ENCODE data around the gene LIPT1.
"Not testable (repeated sequence)": the region's sequence is repeated elsewhere in the genome, so short reads cannot be mapped to it uniquely, and the experiment has no call there.

The LIPT1 gene

GRCh38 chr2:99171377-99172140 is 16.8 kb downstream of the LIPT1 start:
- no peak for DNase-seq (ENCODE audit: low read depth in 2 of 2)

- peak; percentile 78 for DNase-seq (ENCODE audit: low read depth in 2 of 2)
These were observed 26.2 kb downstream of the LIPT1 start, which contains the start of the genes MITD1 and MRPL30 for GRCh38 chr2:99180755-99181623. MITD1 (minus strand) TSS chr2:99181058; CDS start chr2:99180981, 77 bp downstream. MRPL30 (plus strand) TSS chr2:99181184; CDS start chr2:99186204, 5,020 bp downstream.

GRCh38 chr2:99181624-99182000 is 26.8 kb downstream of the LIPT1 start:
- no peak for DNase-seq (ENCODE audit: low read depth in 2 of 2)

- no peak for DNase-seq (ENCODE audit: low read depth in 2 of 2)
These were observed 28.3 kb downstream of the LIPT1 start for GRCh38 chr2:99183025-99183424.

GRCh38 chr2:99184811-99185210 is 30.0 kb downstream of the LIPT1 start:
- DNase-seq (ENCODE audit: low read depth in 2 of 2): no peak

GRCh38 chr2:99187011-99187410 is 32.2 kb downstream of the LIPT1 start:
- DNase-seq (ENCODE audit: low read depth in 2 of 2): no peak

- DNase-seq (ENCODE audit: low read depth in 2 of 2): no peak
These were observed 33.6 kb downstream of the LIPT1 start for GRCh38 chr2:99188357-99188756.

- no peak for DNase-seq (ENCODE audit: low read depth in 2 of 2)
These were observed 35.8 kb downstream of the LIPT1 start for GRCh38 chr2:99190548-99190947.

GRCh38 chr2:99192364-99192763 is 37.6 kb downstream of the LIPT1 start:
- not testable (repeated sequence) for DNase-seq (ENCODE audit: low read depth in 2 of 2)

GRCh38 chr2:99198103-99198841 is 43.5 kb downstream of the LIPT1 start:
- DNase-seq (ENCODE audit: low read depth in 2 of 2): no peak

- DNase-seq (ENCODE audit: low read depth in 2 of 2): no peak
These were observed 45.5 kb downstream of the LIPT1 start for GRCh38 chr2:99200076-99200800.

- no peak for DNase-seq (ENCODE audit: low read depth in 2 of 2)
These were observed 47.4 kb downstream of the LIPT1 start for GRCh38 chr2:99201959-99202678.

GRCh38 chr2:99205491-99205890 is 50.7 kb downstream of the LIPT1 start:
- DNase-seq (ENCODE audit: low read depth in 2 of 2): no peak

Measured in activated CD4-positive, alpha-beta T cell treated with anti-CD3 and anti-CD28 coated beads for 24 hours (primary cell).